Measurements from ENCODE around the gene RETN.

GRCh38 chr19:7670790-7671189, 1.9 kb downstream of the RETN start:
- TF ChIP-seq EZH2 (IDR thresholded peaks at IDR 0.05), result no peak
- no peak for TF ChIP-seq POLR2AphosphoS5 (IDR thresholded peaks at IDR 0.05; ENCODE audit: borderline replicate concordance, low read depth, low read length)
